HG03457 (cell line): ENCODE measurements around the gene EPHA8.

Experiments used
- ATAC-seq: cut with Tn5 transposase; IDR thresholded peaks from one replicate; pipeline ENCODE4 v1.9.1; 2021; ENCODE audit warnings: moderate number of reproducible peaks; ENCODE audit not compliant: unreplicated experiment

Gene EPHA8

DNA sequence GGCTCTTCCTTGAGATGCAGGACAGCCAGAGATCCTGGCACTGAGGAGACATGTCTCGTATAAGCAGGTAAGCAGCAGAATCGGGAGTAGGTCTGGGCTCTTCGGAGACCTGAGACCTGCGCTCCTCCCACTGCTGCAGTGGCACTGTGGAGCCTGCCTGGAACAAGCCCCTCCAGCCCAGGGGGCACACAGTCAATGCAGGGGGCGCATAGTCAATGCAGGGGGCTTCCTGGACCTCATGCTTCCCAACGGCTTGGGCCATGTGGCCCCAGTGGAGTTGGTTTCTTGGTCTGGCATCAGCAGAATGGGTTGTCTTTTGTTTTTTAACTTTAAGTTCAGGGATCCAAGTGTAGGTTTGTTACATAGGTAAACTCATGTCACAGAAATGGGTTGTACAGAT, 27.9 kb upstream of the EPHA8 start:
- no peak for ATAC-seq

DNA sequence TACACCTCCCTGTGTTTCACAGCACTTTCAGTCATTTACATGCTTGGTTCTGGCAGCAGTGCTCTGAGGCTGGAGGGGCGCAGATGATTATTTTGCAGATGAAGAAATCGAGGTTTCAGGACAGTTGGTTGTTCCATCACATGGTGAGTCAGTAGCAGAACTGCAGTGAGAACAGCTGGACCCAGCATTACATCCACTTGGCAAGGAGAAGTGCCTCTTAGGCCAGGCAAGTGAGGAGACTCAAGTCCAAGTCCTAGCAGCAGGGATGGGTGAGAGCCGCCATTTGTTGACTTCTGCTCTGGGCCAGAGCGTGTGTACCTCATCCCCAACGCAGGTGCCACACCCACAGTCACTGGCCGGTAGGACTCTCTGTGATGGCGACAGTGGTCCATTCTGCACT, 26.8 kb upstream of the EPHA8 start:
- ATAC-seq = no peak

GRCh38 chr1:22537441-22538139, 25.7 kb upstream of the EPHA8 start:
- ATAC-seq = no peak

GRCh38 chr1:22539510-22540118, 23.7 kb upstream of the EPHA8 start:
- ATAC-seq = no peak

DNA sequence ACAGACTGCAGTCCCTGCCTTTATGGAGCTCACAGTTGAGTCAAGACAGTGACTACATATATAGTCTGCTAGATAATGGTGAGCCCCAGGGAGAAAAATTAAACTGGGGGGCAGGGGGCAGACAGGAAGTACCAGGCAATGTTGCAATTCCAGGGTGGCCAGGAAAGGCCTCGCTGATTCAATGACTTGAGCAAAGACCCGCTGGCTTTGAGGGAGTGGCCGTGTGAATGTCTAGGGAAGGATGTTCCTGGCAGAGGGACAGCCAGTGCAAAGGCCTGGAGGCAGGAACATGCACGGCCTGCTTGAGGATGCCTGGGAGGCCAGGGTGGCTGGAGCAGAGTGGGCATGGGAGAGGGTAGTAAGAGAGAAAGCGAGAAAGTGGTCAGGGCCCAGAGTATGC, 23.0 kb upstream of the EPHA8 start:
- ATAC-seq = no peak

DNA sequence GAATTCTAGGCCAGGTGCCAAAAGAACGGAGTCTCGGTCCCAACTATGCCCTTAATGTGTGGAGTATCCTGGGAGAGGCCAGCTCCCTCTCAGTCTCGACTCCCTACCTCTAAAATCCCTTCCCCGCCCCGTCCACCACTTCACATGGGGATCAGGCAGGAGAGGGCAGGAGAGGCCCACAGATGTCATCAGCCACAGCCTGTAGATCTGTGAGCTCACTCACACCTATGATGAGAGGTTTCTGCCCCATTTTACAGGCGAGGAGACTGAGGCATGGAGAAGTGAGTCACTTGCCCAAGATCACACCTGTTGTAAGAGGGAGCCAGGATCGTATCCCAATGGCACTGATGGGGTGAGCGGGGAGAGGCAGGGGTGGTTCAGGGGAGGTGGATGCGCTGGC, 20.4 kb upstream of the EPHA8 start:
- ATAC-seq = no peak

DNA sequence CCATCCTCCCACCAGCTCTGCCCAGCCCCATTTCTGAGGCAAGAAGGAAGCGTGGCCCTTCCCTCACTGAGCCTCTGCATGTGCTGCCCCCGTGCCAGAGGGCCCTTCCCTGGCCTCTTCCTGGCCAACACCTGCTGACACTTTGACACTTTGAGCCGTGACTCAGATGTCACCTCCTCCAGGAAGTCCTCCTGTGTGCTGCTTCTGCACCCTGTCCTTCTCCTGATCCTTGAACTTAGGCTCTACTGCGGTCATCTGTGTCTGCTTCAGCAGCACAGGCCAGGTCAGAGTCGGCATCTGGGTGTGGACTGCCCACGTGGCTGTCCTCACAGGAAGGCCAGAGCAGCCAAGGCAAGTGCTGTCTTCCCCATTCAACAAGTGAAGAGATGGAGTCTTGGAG, 19.6 kb upstream of the EPHA8 start:
- ATAC-seq = no peak

DNA sequence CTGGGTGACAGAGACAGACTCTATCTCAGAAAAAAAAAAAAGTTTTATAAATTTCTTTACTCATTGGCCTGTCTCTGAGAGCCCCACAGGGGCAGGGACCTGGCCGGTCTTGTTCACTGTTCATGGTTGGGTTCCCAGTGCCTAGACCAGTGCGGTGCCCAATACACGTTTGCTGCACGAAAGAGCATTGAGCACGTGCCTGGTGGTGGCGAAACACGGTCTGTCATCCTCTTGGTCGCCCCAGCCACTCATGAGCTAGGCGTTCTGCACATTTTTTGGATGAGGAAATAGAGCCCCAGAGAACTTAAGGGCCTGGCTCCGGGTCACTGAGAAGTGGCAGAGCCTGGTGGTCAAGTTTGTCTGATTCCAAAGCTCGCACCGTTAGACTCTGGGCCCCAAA, 18.7 kb upstream of the EPHA8 start:
- no peak for ATAC-seq

- ATAC-seq = no peak
Observed at GRCh38 chr1:22545141-22545540, 18.1 kb upstream of the EPHA8 start.

DNA sequence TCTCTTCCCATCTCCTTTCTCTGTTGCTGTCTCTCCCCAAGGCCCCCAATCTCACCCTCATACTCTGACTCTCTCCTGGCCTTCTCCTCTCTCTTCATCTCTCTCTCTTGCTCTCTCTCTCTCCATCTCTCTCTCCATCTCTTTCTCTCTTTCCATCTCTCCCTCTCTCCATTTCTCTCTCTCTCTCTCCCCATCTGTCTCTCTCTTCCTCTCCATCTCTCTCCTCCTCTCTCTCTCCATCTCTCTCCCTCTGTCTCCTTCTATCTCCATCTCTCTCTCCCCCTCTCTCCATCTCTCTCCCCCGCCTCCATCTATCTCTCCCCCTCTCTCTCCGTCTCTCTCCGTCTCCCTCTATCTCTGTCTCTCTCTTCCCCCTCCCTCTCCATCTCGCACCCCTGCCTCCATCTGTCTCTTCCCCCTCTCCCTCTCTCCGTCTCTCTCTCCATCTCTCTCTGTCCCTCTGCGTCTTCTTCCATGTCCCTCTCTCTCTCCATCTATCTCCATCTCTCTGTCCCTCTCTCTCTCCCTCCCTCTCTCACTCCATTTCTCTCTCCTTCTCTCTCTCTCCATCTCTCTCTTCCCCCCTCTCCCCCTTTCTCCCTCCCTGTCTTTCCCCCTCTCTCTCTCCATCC, 16.0 kb upstream of the EPHA8 start:
- no peak for ATAC-seq

GRCh38 chr1:22547818-22548462, 15.3 kb upstream of the EPHA8 start:
- no peak for ATAC-seq

DNA sequence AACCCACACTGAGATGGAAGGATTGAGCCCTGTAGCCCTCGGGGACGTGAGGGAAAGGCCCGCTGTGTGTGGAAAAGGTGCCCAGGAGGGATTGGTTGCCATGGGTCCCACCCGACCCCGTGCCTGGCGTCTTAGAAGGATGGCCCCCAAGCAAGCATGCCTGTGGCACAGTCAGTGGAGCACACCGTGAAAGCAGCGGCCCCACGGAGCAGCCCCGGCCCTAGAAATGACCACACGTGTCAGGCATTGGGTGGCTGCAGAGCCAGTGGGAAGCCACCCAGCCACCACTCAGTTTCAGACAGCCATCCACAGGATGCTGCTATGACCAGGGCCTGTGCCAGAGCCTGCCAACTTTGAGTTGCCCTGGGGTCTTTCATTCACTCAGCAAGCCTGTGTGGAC, 13.3 kb upstream of the EPHA8 start:
- ATAC-seq = no peak

- ATAC-seq = no peak
Observed at GRCh38 chr1:22551591-22551990, 11.7 kb upstream of the EPHA8 start.

DNA sequence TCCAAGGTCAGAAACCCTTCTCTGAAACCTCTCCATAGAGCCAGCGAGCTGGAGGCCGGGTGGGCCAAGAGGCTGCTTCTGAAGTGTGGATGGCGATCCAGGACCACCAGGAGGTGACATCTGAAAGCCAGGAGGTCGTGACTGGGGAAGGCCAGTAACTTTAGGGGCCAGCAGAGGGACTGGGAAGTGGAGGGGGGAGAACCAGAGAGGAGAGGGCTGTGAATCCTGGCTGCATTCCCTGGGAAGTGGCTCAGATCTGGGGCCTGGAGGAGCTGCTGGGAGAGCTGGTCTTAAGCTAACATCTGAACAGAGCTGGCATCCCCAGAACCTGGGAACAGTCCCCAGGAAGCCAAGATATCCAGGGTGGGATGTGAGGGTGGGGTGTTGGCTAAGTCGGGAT, 11.3 kb upstream of the EPHA8 start:
- no peak for ATAC-seq

DNA sequence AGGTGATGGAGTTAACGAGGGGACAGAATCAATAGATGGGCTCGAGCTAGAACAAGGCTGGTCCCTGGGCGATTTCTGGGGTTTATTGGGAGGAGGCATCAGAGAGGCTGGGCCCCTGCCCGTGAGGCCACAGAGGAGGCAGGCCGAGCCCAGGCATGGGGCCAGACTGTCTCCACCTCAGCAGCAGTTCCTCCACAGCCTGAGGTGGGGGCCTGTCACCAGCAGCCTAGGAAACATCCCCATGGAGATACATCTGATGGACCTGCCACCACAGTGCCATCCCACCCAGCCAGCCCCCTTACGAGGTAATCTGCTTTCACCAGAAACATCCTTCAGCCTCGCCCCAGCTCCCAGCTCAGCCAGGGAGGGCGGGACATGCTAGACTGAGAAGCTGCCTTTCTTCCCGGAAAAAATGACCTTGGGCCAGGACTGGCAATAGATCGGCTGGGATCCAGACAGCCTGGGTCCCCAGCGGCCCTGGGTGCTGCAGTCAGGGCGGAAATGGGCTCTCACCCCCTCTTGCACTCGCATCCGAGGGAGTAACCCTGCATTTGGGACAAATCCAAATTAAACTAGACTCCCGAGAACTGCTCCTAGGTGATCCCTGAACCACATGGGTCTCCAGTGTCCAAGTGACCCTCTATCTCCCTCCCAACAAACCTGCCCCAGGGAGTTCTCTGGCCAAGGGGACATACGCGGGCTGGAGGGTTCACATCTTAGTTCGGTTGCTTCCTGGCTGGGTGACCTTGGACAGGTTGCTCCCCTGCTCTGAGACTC, 10.0 kb upstream of the EPHA8 start:
- ATAC-seq = no peak

GRCh38 chr1:22553991-22554522, 9.2 kb upstream of the EPHA8 start:
- ATAC-seq = no peak

GRCh38 chr1:22555371-22555656, 8.0 kb upstream of the EPHA8 start:
- ATAC-seq = no peak

DNA sequence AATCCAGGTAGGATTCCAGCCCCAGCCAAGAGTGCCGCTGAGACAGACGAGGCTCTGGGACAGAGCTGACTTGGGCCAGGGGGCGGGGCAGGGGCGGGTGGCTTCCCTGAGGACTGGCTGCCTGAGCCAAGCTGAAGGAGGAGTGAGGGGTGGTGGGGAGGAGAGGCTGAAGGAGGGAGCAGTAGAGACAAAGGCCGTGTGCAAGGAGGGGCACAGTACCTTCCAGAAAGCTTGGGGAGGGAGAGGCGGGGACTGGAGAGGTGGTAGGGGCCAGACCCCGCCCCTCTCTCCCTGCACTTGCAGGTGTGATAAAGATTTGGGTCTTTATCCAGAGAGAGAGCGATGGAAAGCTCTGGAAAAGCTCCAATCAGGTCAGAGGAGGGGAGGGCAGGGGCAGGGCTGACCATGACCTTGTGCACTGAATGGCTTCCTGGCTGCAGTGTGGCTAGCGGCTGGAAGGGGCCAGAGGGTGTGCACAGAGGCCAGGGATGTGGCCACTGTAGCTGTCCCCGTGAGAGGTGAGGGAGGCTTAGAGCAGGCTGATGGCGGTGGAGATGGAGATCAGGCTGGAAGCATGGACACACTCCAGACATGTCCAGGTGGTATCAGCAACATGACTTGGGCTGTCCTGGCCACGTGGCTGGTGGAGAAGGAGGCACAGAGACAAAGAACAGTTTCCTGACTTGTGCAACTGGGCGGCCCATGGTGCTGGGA, 6.7 kb upstream of the EPHA8 start:
- ATAC-seq = no peak

DNA sequence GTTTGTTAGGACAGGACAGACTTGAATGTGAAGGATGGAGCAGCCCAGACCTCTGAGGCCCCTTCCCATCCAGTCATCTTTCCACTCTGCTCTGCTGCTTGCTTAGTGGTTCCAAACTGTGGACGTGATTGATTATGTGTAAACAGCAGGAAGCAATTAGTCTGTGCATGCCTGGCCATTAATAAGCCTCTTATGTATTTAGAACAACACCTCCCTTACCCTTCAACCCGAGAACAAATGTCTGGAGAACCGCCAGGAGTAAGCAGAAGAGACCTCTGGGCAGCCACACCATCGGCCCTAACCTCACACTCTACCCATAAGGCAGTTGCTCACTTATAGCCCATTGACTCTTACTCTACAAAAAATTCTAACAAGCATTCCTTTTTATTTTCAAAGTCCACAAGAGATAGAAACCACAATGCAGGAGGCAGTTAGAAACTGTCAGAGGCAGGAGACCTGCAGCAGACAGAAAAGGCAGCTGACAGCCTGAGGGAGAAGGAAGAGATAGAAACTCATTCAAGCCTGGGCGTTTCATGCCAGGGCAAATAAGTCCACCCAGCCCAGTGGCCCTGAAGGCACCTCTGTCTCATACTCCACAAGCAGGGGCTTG, 5.8 kb upstream of the EPHA8 start:
- ATAC-seq = no peak
